PC-3 (cell line): Measurements from ENCODE around the gene TEX19.

ENCODE experiments used
- CTCF ChIP-seq: fragments of 300-600 bp; sonication (generic); conservative IDR thresholded peaks from 2 replicates; pipeline ENCODE4 v1.5.1; 2017; ENCODE audit warnings: antibody characterized with exemption, low read depth, mild to moderate bottlenecking, low read length
- EZH2phosphoT487 ChIP-seq: fragments of 300-600 bp; sonication (generic); IDR thresholded peaks from 2 replicates; pipeline ENCODE4 v1.6.1; 2018; ENCODE audit warnings: mild to moderate bottlenecking, antibody characterized with exemption, low read length, borderline replicate concordance

DNA sequence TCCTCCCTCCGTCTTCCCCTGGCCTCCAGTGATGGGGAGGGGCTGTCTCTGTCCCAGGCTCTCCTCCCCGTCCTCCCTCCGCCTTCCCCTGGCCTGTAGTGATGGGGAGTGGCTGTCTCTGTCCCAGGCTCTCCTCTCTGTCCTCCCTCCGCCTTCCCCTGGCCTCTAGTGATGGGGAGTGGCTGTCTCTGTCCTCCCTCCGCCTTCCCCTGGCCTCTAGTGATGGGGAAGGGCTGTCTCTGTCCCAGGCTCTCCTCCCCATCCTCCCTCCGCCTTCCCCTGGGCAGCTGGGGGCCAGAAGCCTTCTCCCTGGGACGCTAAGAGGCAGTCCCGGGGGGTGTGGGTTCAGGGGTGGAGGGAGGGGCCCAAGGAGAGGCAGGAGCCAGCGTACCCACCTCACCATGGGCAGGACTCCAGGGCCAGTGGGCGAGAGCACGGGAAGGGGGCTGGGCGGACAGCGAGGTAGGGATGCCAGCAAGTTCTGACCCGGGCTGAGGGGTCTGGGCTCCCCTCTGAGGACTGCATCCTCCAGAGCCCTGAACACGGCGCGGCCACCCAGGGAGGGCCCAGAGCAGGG lies 27.3 kb downstream of the TEX19 start:
- TF ChIP-seq CTCF (no peak), EZH2phosphoT487 (no peak)
